ENCODE measurements around the gene NEDD4. TPM values are rescaled to one million over a fixed set of nuclear protein-coding genes. Genes with fewer than 3 reads are reported as not detected.
A peak's percentile ranks its signal among the peaks of the same experiment; 100 is the strongest.

Gene NEDD4
- total RNA-seq, 4 donors from 2014 or later = 16.7 to 40.4 (median 29.4) TPM

GRCh38 chr15:56001471-56002078 lies 8.2 kb upstream of the NEDD4 start:
- 48 to 66% methylated on average over 3 of the region's 3 CpGs for WGBS, 2 donors
- TF ChIP-seq CTCF (IDR thresholded peaks at IDR 0.05) (no peak), POLR2A (IDR thresholded peaks at IDR 0.05) (no peak)
- intact Hi-C loops (cut with DNase I; ENCODE audit: low total_unique reads) = no loop called here
- DNase-seq (ENCODE audit: low spot score in 2 of 2) = no peak
- H3K4me3 ChIP-seq (ENCODE audit: low read depth, poor library complexity, severe bottlenecking) = no peak overlapping the region

GRCh38 chr15:55999658-56000057 lies 6.2 kb upstream of the NEDD4 start:
- no peak for TF ChIP-seq CTCF (IDR thresholded peaks at IDR 0.05)
- no peak for TF ChIP-seq POLR2A (IDR thresholded peaks at IDR 0.05)
- intact Hi-C loops (cut with DNase I; ENCODE audit: low total_unique reads) = no loop called here
- H3K4me3 ChIP-seq (ENCODE audit: low read depth, poor library complexity, severe bottlenecking) = no peak overlapping the region
- 61 to 62% methylated on average over 1 of the region's 1 CpG for WGBS, 2 donors
- no peak for DNase-seq (ENCODE audit: low spot score in 2 of 2)

- DNase-seq (ENCODE audit: low spot score in 2 of 2) = no peak
- TF ChIP-seq CTCF (IDR thresholded peaks at IDR 0.05) = no peak
- no peak for TF ChIP-seq POLR2A (IDR thresholded peaks at IDR 0.05)
- H3K4me3 ChIP-seq (ENCODE audit: low read depth, poor library complexity, severe bottlenecking) = no peak overlapping the region
- intact Hi-C loops (cut with DNase I; ENCODE audit: low total_unique reads) = no loop called here
- WGBS, 2 donors = 44% methylated on average over 1 of the region's 1 CpG
Observed at GRCh38 chr15:55998478-55998877, 5.1 kb upstream of the NEDD4 start.

- 0 to 1% methylated on average over 23 to 35 of the region's 41 CpGs for WGBS, 2 donors
- TF ChIP-seq POLR2A (IDR thresholded peaks at IDR 0.05) = no peak
- no peak for TF ChIP-seq CTCF (IDR thresholded peaks at IDR 0.05)
- H3K4me3 ChIP-seq (ENCODE audit: low read depth, poor library complexity, severe bottlenecking) = peak overlapping the region; percentile 82
- intact Hi-C loops (cut with DNase I; ENCODE audit: low total_unique reads) = no loop called here
- DNase-seq (ENCODE audit: low spot score in 2 of 2) = no peak
Observed at GRCh38 chr15:55993804-55994560, 570 bp upstream of the NEDD4 start.

- 3% methylated on average over 9 of the region's 9 CpGs for WGBS, 2 donors
- peak overlapping the region; percentile 82 for H3K4me3 ChIP-seq (ENCODE audit: low read depth, poor library complexity, severe bottlenecking)
- DNase-seq (ENCODE audit: low spot score in 2 of 2) = no peak
- TF ChIP-seq POLR2A (IDR thresholded peaks at IDR 0.05) = no peak
- TF ChIP-seq CTCF (IDR thresholded peaks at IDR 0.05) = no peak
- intact Hi-C loops (cut with DNase I; ENCODE audit: low total_unique reads) = no loop called here
Observed at GRCh38 chr15:55992769-55993110, 672 bp downstream of the NEDD4 start.

Measured in lower leg skin (tissue), 4 donors.